Calu3 (cell line): Measurements from ENCODE around the gene STAMBP. TPM values are rescaled to one million over a fixed set of nuclear protein-coding genes. Genes with fewer than 3 reads are reported as not detected.

Experiments
- BruUV-seq: library from RNA; stranded (reverse); fragments of 400-500 nt; replicated peaks from 2 replicates; lab custom pipeline; 2021; lab: Mats Ljungman, UMichigan
- CTCF ChIA-PET: fragments of 300-600 bp; sonication (Branson Sonifier 250); formaldehyde crosslinking; loops from one replicate; lab custom pipeline; 2022; ENCODE audit warnings: antibody characterized with exemption; lab: Charles Lee
- DNase-seq: peaks from one replicate; pipeline ENCODE4 v3.0.0; 2022
- H3K27ac Mint-ChIP-seq: one replicate; pipeline ENCODE4 v1.8.0; 2022; ENCODE audit warnings: mixed read lengths; ENCODE audit not compliant: unreplicated experiment
- H3K27me3 Mint-ChIP-seq: one replicate; pipeline ENCODE4 v1.8.0; 2022; ENCODE audit warnings: mixed read lengths; ENCODE audit not compliant: unreplicated experiment
- H3K36me3 Mint-ChIP-seq: one replicate; pipeline ENCODE4 v1.8.0; 2022; ENCODE audit warnings: mild to moderate bottlenecking, moderate library complexity, mixed read lengths; ENCODE audit not compliant: insufficient read depth, unreplicated experiment
- H3K4me1 Mint-ChIP-seq: one replicate; pipeline ENCODE4 v1.8.0; 2022; ENCODE audit warnings: mild to moderate bottlenecking, low read depth, mixed read lengths; ENCODE audit not compliant: unreplicated experiment
- H3K4me3 Mint-ChIP-seq: one replicate; pipeline ENCODE4 v1.8.0; 2022; ENCODE audit warnings: mild to moderate bottlenecking, low read depth, moderate library complexity, mixed read lengths; ENCODE audit not compliant: unreplicated experiment
- H3K9me3 Mint-ChIP-seq: one replicate; pipeline ENCODE4 v1.8.0; 2022; ENCODE audit warnings: low read depth, mixed read lengths; ENCODE audit not compliant: unreplicated experiment
- CTCF ChIP-seq: fragments of 200-600 bp; IDR thresholded peaks from one replicate; pipeline ENCODE4 v1.8.0; 2022; ENCODE audit warnings: antibody characterized with exemption; ENCODE audit not compliant: unreplicated experiment
- intact Hi-C: fragments of 100-400 bp; cut with micrococcal nuclease; formaldehyde crosslinking; loops from one replicate; pipeline ENCODE4 v1.10.0; 2022; ENCODE audit not compliant: unreplicated experiment
- total RNA-seq: library from RNA; stranded (reverse); gene quantifications from 2 replicates; pipeline ENCODE4 v1.2.3, GENCODE V29; 2022

STAMBP gene
- total RNA-seq, 1 experiment from 2014 or later: 51.9 TPM

- no TSS peak for BruUV-seq
- CTCF ChIA-PET: interaction anchor here (0.6 kb wide), 1 partner anchor 836 kb away, joined by 4 read pairs; no protein-coding TSS in a partner anchor
Observed at GRCh38 chr2:73892631-73893329, 64.0 kb downstream of the STAMBP start, which contains the start of gene ACTG2. Gene ACTG2 (plus strand): TSS chr2:73893008. CDS start chr2:73901312, 8,304 bp downstream.

GRCh38 chr2:73893764-73894474 is 65.2 kb downstream of the STAMBP start:
- CTCF ChIA-PET: no interaction called here
- Mint-ChIP-seq H3K27ac (no peak overlapping the region), H3K36me3 (no peaks in the 10 kb centered on the region), H3K4me1 (peaks cover 7% of the 10 kb centered on the region), H3K27me3 (peaks cover 12% of the 10 kb centered on the region), H3K9me3 (no peaks in the 10 kb centered on the region), H3K4me3 (no peak overlapping the region)
- no peak for DNase-seq
- intact Hi-C loops: no loop called here
- TF ChIP-seq CTCF: no peak
- no TSS peak for BruUV-seq

More at GRCh38 chr2:73892631-73893329, 64.0 kb downstream of the STAMBP start, which contains the start of gene ACTG2:
- DNase-seq: no peak
- no peak within 1 kb of the TSS for H3K4me3 Mint-ChIP-seq
- peaks cover 12% of the 10 kb centered on the region for H3K27me3 Mint-ChIP-seq
- intact Hi-C loops: no loop called here
- TF ChIP-seq CTCF: no peak
- no peaks in the 10 kb centered on the region for H3K9me3 Mint-ChIP-seq
- peaks cover 4% of the 10 kb centered on the region for H3K4me1 Mint-ChIP-seq
- H3K27ac Mint-ChIP-seq: no peak within 1 kb of the TSS
- H3K36me3 Mint-ChIP-seq: no peaks in the 10 kb centered on the region

GRCh38 chr2:73894475-73894850 is 65.7 kb downstream of the STAMBP start:
- Mint-ChIP-seq H3K27me3 (peaks cover 12% of the 10 kb centered on the region), H3K4me3 (no peak overlapping the region), H3K4me1 (peaks cover 7% of the 10 kb centered on the region), H3K9me3 (no peaks in the 10 kb centered on the region), H3K27ac (no peak overlapping the region), H3K36me3 (no peaks in the 10 kb centered on the region)
- no peak for DNase-seq
- CTCF ChIA-PET: no interaction called here
- TF ChIP-seq CTCF: no peak
- intact Hi-C loops: no loop called here
- no TSS peak for BruUV-seq

- no peaks in the 10 kb centered on the region for H3K36me3 Mint-ChIP-seq
- no peaks in the 10 kb centered on the region for H3K9me3 Mint-ChIP-seq
- intact Hi-C loops: no loop called here
- H3K4me3 Mint-ChIP-seq: no peak overlapping the region
- no peak for DNase-seq
- peaks cover 7% of the 10 kb centered on the region for H3K4me1 Mint-ChIP-seq
- peaks cover 12% of the 10 kb centered on the region for H3K27me3 Mint-ChIP-seq
- TF ChIP-seq CTCF: no peak
- no TSS peak for BruUV-seq
- CTCF ChIA-PET: no interaction called here
- H3K27ac Mint-ChIP-seq: no peak overlapping the region
Observed at GRCh38 chr2:73894877-73895276, 66.1 kb downstream of the STAMBP start.
